Left lung (tissue), 14 donors: ENCODE measurements around the gene PIP4P1. TPM values are rescaled to one million over a fixed set of nuclear protein-coding genes. Genes with fewer than 3 reads are reported as not detected.
"Not testable (repeated sequence)": the region's sequence is repeated elsewhere in the genome, so short reads cannot be mapped to it uniquely, and the experiment has no call there.

Experiments used
- ATAC-seq: fragments of 200-7000 bp; cut with Tn5 transposase; one replicate; pipeline ENCODE4 v1.9.1; 2020; ENCODE audit warnings: moderate library complexity
- DNase-seq, 4 donors: peaks; one replicate each; pipeline ENCODE4 v3.0.0-alpha.2; 2013 to 2020
- H3K27ac ChIP-seq, 2 donors: fragments of 200-600 bp; sonication (generic) in 1 of 2; one replicate each; pipeline versions ENCODE4 v1.5.0 to v1.8.0; 2020 to 2021
- H3K27me3 ChIP-seq, 2 donors: fragments of 200-600 bp; sonication (generic) in 1 of 2; one replicate each; pipeline versions ENCODE4 v1.5.0 to v1.8.0; 2020 to 2021
- H3K36me3 ChIP-seq, 2 donors: fragments of 200-600 bp; sonication (generic) in 1 of 2; one replicate each; pipeline versions ENCODE4 v1.5.0 to v1.8.0; 2020 to 2021
- H3K4me1 ChIP-seq, 2 donors: fragments of 200-600 bp; one replicate each; pipeline ENCODE4 v1.8.0; 2021
- H3K4me3 ChIP-seq, 2 donors: fragments of 200-600 bp; sonication (generic) in 1 of 2; one replicate each; pipeline versions ENCODE4 v1.5.0 to v1.8.0; 2020 to 2021; ENCODE audit warnings: mild to moderate bottlenecking in 1 of 2
- H3K9me3 ChIP-seq, 2 donors: fragments of 200-600 bp; sonication (generic) in 1 of 2; one replicate each; pipeline versions ENCODE4 v1.5.0 to v1.8.0; 2020 to 2021
- intact Hi-C, 2 donors: fragments of 100-400 bp; cut with DNase I; formaldehyde crosslinking; loops; one replicate each; pipeline versions ENCODE4 v1.11.2 to v1.14.2; 2022
- long read RNA-seq, 12 donors: library from polyadenylated mRNA in 2 of 12; unstranded in 2 of 12; transcript quantifications; one replicate each; pipeline ENCODE4 v2.0.0 and lab custom pipeline, GENCODE V29; 2019 to 2026
- polyA plus RNA-seq, 6 donors: library from polyadenylated mRNA; unstranded; fragments of 120-200 nt; gene quantifications; one replicate each; pipeline ENCODE4 v1.2.1, GENCODE V29; 2013; ENCODE audit not compliant: insufficient read length in 6 of 6
- total RNA-seq, 2 donors: library from RNA; stranded (reverse); fragmentation: NEBNext Ultra II Directional; extraction: Animal tissue kit (Norgen Biotek cat#: 25700); gene quantifications; one replicate each; pipeline ENCODE4 v1.2.1, GENCODE V29; 2021
- TF ChIP-seq, protein P1 (sequence below), 2 donors: fragments of 200-600 bp; sonication (generic) in 1 of 2; IDR thresholded peaks; one replicate each; pipeline versions ENCODE4 v1.5.0 to v1.8.0; 2021; ENCODE audit warnings: antibody characterized with exemption in 2 of 2
- donor health status: DM: no; HTN: yes; CAD: no.
- donor health status: DM: no; HTN: no; CAD: no.

PIP4P1 gene
- 10 to 100 TPM; 24.9 to 40.3 TPM for total RNA-seq
- 10 to 100 TPM; 26.6 to 30.5 (median 29.3) TPM for polyA plus RNA-seq
- long read RNA-seq, donor 1, transcript PIP4P1-201 (7 exons, 1,961 nt), result major isoform, 6 of 32 reads
- long read RNA-seq, donor 1, partial matches to known transcripts, result 20 of 32 reads
- long read RNA-seq, donor 1, other reads (novel, unspliced or antisense), result 0 of 32 reads
- long read RNA-seq, donor 2, transcript PIP4P1-202 (7 exons, 1,696 nt), result major isoform, 5 of 24 reads
- long read RNA-seq, donor 2, partial matches to known transcripts, result 15 of 24 reads
- long read RNA-seq, donor 2, other reads (novel, unspliced or antisense), result 0 of 24 reads
- long read RNA-seq, donor 3, transcript PIP4P1-202 (7 exons, 1,696 nt), result major isoform, 7 of 13 reads
- long read RNA-seq, donor 3, partial matches to known transcripts, result 0 of 13 reads
- long read RNA-seq, donor 3, other reads (novel, unspliced or antisense), result 0 of 13 reads
- long read RNA-seq, donor 4, transcript PIP4P1-202 (7 exons, 1,696 nt), result major isoform, 8 of 14 reads
- long read RNA-seq, donor 4, partial matches to known transcripts, result 1 of 14 reads
- long read RNA-seq, donor 4, other reads (novel, unspliced or antisense), result 1 of 14 reads
- long read RNA-seq, donor 5, transcript PIP4P1-201 (7 exons, 1,961 nt), result major isoform, 6 of 12 reads
- long read RNA-seq, donor 5, partial matches to known transcripts, result 0 of 12 reads
- long read RNA-seq, donor 5, other reads (novel, unspliced or antisense), result 0 of 12 reads
- long read RNA-seq, donor 6, transcript PIP4P1-202 (7 exons, 1,696 nt), result major isoform, 6 of 12 reads
- long read RNA-seq, donor 6, transcript PIP4P1-201 (7 exons, 1,961 nt), result minor isoform, 5 of 12 reads
- long read RNA-seq, donor 6, partial matches to known transcripts, result 0 of 12 reads
- long read RNA-seq, donor 6, other reads (novel, unspliced or antisense), result 0 of 12 reads
- long read RNA-seq, donor 7, transcript PIP4P1-201 (7 exons, 1,961 nt), result major isoform, 7 of 10 reads
- long read RNA-seq, donor 7, partial matches to known transcripts, result 0 of 10 reads
- long read RNA-seq, donor 7, other reads (novel, unspliced or antisense), result 0 of 10 reads
- long read RNA-seq, donor 8, transcript PIP4P1-202 (7 exons, 1,696 nt), result minor isoform, 5 of 13 reads
- long read RNA-seq, donor 8, transcript PIP4P1-201 (7 exons, 1,961 nt), result major isoform, 7 of 13 reads
- long read RNA-seq, donor 8, partial matches to known transcripts, result 0 of 13 reads
- long read RNA-seq, donor 8, other reads (novel, unspliced or antisense), result 0 of 13 reads
- long read RNA-seq, donor 9, result 0 reads
- long read RNA-seq, donor 10, partial matches to known transcripts, result 1 of 5 reads
- long read RNA-seq, donor 10, other reads (novel, unspliced or antisense), result 0 of 5 reads
- long read RNA-seq, donor 11, transcript PIP4P1-202 (7 exons, 1,696 nt), result minor isoform, 10 of 30 reads
- long read RNA-seq, donor 11, transcript PIP4P1-201 (7 exons, 1,961 nt), result major isoform, 16 of 30 reads
- long read RNA-seq, donor 11, partial matches to known transcripts, result 0 of 30 reads
- long read RNA-seq, donor 11, other reads (novel, unspliced or antisense), result 0 of 30 reads
- long read RNA-seq, donor 12, transcript PIP4P1-201 (7 exons, 1,961 nt), result major isoform, 5 of 12 reads
- long read RNA-seq, donor 12, transcript PIP4P1-202 (7 exons, 1,696 nt), result major isoform, 5 of 12 reads
- long read RNA-seq, donor 12, partial matches to known transcripts, result 0 of 12 reads
- long read RNA-seq, donor 12, other reads (novel, unspliced or antisense), result 0 of 12 reads

GRCh38 chr14:20461225-20462141 lies at the start of gene PIP4P1:
PIP4P1 (minus strand) TSS chr14:20461434; CDS start chr14:20461325, 109 bp downstream.
- H3K27me3 ChIP-seq, result no peaks in the 10 kb centered on the region
- DNase-seq, result peak; percentile 98 to 100 (median 99)
- ATAC-seq, result peak; percentile 96
- H3K4me1 ChIP-seq, result peaks cover 19 to 45% of the 10 kb centered on the region in 2 donors
- H3K36me3 ChIP-seq, result peaks cover 0 to 32% of the 10 kb centered on the region in 2 donors
- no peaks in the 10 kb centered on the region for H3K9me3 ChIP-seq
- H3K4me3 ChIP-seq, result peak within 1 kb of the TSS; percentile 85 to 88
- peak within 1 kb of the TSS; percentile 88 to 89 for H3K27ac ChIP-seq
- TF ChIP-seq, protein P1, sequence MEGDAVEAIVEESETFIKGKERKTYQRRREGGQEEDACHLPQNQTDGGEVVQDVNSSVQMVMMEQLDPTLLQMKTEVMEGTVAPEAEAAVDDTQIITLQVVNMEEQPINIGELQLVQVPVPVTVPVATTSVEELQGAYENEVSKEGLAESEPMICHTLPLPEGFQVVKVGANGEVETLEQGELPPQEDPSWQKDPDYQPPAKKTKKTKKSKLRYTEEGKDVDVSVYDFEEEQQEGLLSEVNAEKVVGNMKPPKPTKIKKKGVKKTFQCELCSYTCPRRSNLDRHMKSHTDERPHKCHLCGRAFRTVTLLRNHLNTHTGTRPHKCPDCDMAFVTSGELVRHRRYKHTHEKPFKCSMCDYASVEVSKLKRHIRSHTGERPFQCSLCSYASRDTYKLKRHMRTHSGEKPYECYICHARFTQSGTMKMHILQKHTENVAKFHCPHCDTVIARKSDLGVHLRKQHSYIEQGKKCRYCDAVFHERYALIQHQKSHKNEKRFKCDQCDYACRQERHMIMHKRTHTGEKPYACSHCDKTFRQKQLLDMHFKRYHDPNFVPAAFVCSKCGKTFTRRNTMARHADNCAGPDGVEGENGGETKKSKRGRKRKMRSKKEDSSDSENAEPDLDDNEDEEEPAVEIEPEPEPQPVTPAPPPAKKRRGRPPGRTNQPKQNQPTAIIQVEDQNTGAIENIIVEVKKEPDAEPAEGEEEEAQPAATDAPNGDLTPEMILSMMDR (IDR thresholded peaks at IDR 0.05), result no peak
- intact Hi-C loops, result no loop called here

GRCh38 chr14:20508367-20508766 lies 47.1 kb upstream of the PIP4P1 start:
- Histone ChIP-seq H3K9me3 (no peaks in the 10 kb centered on the region), H3K4me3 (no peak overlapping the region), H3K36me3 (no peaks in the 10 kb centered on the region), H3K27ac (no peak overlapping the region), H3K27me3 (no peaks in the 10 kb centered on the region), H3K4me1 (no peaks in the 10 kb centered on the region)
- intact Hi-C loops, result no loop called here
- TF ChIP-seq, protein P1 (IDR thresholded peaks at IDR 0.05), result no peak
- ATAC-seq (no peak), DNase-seq (no peak)

GRCh38 chr14:20507537-20507936 lies 46.3 kb upstream of the PIP4P1 start:
- ATAC-seq, H3K27me3 ChIP-seq, H3K27ac ChIP-seq, H3K4me1 ChIP-seq, H3K9me3 ChIP-seq, H3K36me3 ChIP-seq, intact Hi-C loops, DNase-seq, H3K4me3 ChIP-seq: not testable (repeated sequence)

DNA sequence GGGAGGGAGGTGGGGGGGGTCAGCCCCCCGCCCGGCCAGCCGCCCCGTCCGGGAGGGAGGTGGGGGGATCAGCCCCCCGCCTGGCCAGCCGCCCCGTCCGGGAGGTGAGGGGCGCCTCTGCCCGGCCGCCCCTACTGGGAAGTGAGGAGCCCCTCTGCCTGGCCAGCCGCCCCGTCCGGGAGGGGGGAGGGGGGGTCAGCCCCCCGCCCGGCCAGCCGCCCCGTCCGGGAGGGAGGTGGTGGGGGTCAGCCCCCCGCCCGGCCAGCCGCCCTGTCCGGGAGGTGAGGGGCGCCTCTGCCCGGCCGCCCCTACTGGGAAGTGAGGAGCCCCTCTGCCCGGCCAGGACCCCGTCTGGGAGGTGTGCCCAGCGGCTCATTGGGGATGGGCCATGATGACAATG lies 45.5 kb upstream of the PIP4P1 start:
- intact Hi-C loops, H3K9me3 ChIP-seq, H3K36me3 ChIP-seq, H3K27me3 ChIP-seq, H3K4me3 ChIP-seq, H3K4me1 ChIP-seq, ATAC-seq, H3K27ac ChIP-seq: not testable (repeated sequence)
- peak in 1 of 4 donors; percentile 49 for DNase-seq

DNA sequence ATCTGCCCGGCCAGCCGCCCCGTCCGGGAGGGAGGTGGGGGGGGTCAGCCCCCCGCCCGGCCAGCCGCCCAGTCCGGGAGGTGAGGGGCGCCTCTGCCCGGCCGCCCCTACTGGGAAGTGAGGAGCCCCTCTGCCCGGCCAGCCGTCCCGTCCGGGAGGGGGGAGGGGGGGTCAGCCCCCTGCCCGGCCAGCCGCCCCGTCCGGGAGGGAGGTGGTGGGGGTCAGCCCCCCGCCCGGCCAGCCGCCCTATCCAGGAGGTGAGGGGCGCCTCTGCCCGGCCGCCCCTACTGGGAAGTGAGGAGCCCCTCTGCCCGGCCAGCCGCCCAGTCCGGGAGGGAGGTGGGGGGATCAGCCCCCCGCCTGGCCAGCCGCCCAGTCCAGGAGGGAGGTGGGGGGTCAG lies 45.0 kb upstream of the PIP4P1 start:
- H3K27me3 ChIP-seq, ATAC-seq, H3K9me3 ChIP-seq, H3K4me1 ChIP-seq, H3K4me3 ChIP-seq, intact Hi-C loops, H3K36me3 ChIP-seq, H3K27ac ChIP-seq: not testable (repeated sequence)
- peak in 1 of 4 donors; percentile 33 for DNase-seq
